Mesenchymal stem cell (in vitro differentiated cells and primary cell): Measurements from ENCODE around the gene ELMO3.

ENCODE experiments used
- DNase-seq: peaks from one replicate; pipeline ENCODE4 v3.0.0-alpha.2; 2013
- H2AFZ ChIP-seq: one replicate; pipeline ENCODE4 v1.6.1; 2013; ENCODE audit warnings: low read depth, mild to moderate bottlenecking, control low read depth, inconsistent platforms, low read length, moderate library complexity
- H2AK5ac ChIP-seq: 2 replicates; pipeline ENCODE4 v1.6.1; 2013; ENCODE audit warnings: low read length, moderate library complexity, mild to moderate bottlenecking, inconsistent platforms; ENCODE audit not compliant: severe bottlenecking
- H2BK120ac ChIP-seq: one replicate; pipeline ENCODE4 v1.6.1; 2013; ENCODE audit warnings: low read depth, mild to moderate bottlenecking, inconsistent platforms, low read length, moderate library complexity
- H2BK12ac ChIP-seq, 2 experiments: one replicate each; pipeline ENCODE4 v1.6.1; 2013; ENCODE audit warnings: inconsistent platforms in 2 of 2, low read length in 2 of 2, mild to moderate bottlenecking in 2 of 2, moderate library complexity in 2 of 2, control low read depth in 1 of 2
- H2BK15ac ChIP-seq: one replicate; pipeline ENCODE4 v1.6.1; 2013; ENCODE audit warnings: mild to moderate bottlenecking, low read depth, inconsistent platforms; ENCODE audit not compliant: poor library complexity, severe bottlenecking
- H2BK5ac ChIP-seq: 2 replicates; pipeline ENCODE4 v1.6.1; 2013; ENCODE audit warnings: low read depth, mild to moderate bottlenecking, low read length, control low read depth, inconsistent platforms; ENCODE audit not compliant: poor library complexity, severe bottlenecking
- H3K14ac ChIP-seq, 2 experiments: one replicate each; pipeline ENCODE4 v1.6.1; 2013; ENCODE audit warnings: inconsistent platforms in 2 of 2, low read length in 2 of 2, control low read depth in 1 of 2, mild to moderate bottlenecking in 1 of 2, moderate library complexity in 1 of 2
- H3K18ac ChIP-seq, 2 experiments: one replicate each; pipeline ENCODE4 v1.6.1; 2013; ENCODE audit warnings: inconsistent platforms in 2 of 2, low read length in 2 of 2, control low read depth in 1 of 2, low read depth in 1 of 2, mild to moderate bottlenecking in 1 of 2
- H3K23ac ChIP-seq, 2 experiments: one replicate each; pipeline ENCODE4 v1.6.1; 2013; ENCODE audit warnings: inconsistent platforms in 2 of 2, low read length in 2 of 2, mild to moderate bottlenecking in 2 of 2, moderate library complexity in 2 of 2, control low read depth in 1 of 2
- H3K27ac ChIP-seq: 2 replicates; pipeline ENCODE4 v1.5.1; 2013; ENCODE audit warnings: mild to moderate bottlenecking, moderate library complexity, low read length, control low read depth, inconsistent platforms; ENCODE audit not compliant: poor library complexity, severe bottlenecking
- H3K27me3 ChIP-seq, 2 experiments: 2 replicates each; pipeline versions ENCODE4 v1.6.1 to v1.7.0; 2013; ENCODE audit warnings: low read length in 2 of 2, mild to moderate bottlenecking in 2 of 2, moderate library complexity in 2 of 2, control low read depth in 1 of 2, inconsistent platforms in 1 of 2; ENCODE audit not compliant: control insufficient read depth in 1 of 2, insufficient read depth in 1 of 2
- H3K36me3 ChIP-seq, 2 experiments: 2 replicates each; pipeline versions ENCODE4 v1.6.1 to v1.7.0; 2013; ENCODE audit warnings: low read length in 2 of 2, control low read depth in 1 of 2, inconsistent platforms in 1 of 2, low read depth in 1 of 2, mild to moderate bottlenecking in 1 of 2; ENCODE audit not compliant: insufficient read depth in 2 of 2, control insufficient read depth in 1 of 2
- H3K4ac ChIP-seq, 2 experiments: one replicate each; pipeline ENCODE4 v1.6.1; 2013; ENCODE audit warnings: inconsistent platforms in 2 of 2, low read length in 2 of 2, mild to moderate bottlenecking in 2 of 2, moderate library complexity in 2 of 2, control low read depth in 1 of 2, low read depth in 1 of 2
- H3K4me1 ChIP-seq: 2 replicates; pipeline ENCODE4 v1.6.1; 2013; ENCODE audit warnings: low read depth, low read length, control low read depth; ENCODE audit not compliant: control insufficient read depth, insufficient read depth
- H3K4me2 ChIP-seq: 2 replicates; pipeline ENCODE4 v1.6.1; 2013; ENCODE audit warnings: low read length, mild to moderate bottlenecking, inconsistent platforms; ENCODE audit not compliant: poor library complexity, severe bottlenecking
- H3K4me3 ChIP-seq, 2 experiments: 2 replicates each; pipeline versions ENCODE4 v1.5.1 to v1.7.0; 2013; ENCODE audit warnings: low read length in 2 of 2, mild to moderate bottlenecking in 2 of 2, control low read depth in 1 of 2, low read depth in 1 of 2; ENCODE audit not compliant: insufficient read depth in 1 of 2
- H3K79me1 ChIP-seq: replicated peaks from 2 replicates; pipeline ENCODE4 v1.6.1; 2013; ENCODE audit warnings: mild to moderate bottlenecking, control low read depth, low read length, inconsistent platforms; ENCODE audit not compliant: poor library complexity, severe bottlenecking
- H3K9ac ChIP-seq: 2 replicates; pipeline ENCODE4 v1.7.0; 2013; ENCODE audit warnings: mild to moderate bottlenecking, low read length, moderate library complexity
- H3K9me3 ChIP-seq: 2 replicates; pipeline ENCODE4 v1.7.0; 2013; ENCODE audit warnings: mild to moderate bottlenecking, low read length; ENCODE audit not compliant: control insufficient read depth
- H4K8ac ChIP-seq: one replicate; pipeline ENCODE4 v1.6.1; 2013; ENCODE audit warnings: inconsistent platforms, mild to moderate bottlenecking, low read length, moderate library complexity
- H4K91ac ChIP-seq: one replicate; pipeline ENCODE4 v1.6.1; 2013; ENCODE audit warnings: mild to moderate bottlenecking, low read length, inconsistent platforms
- WGBS: methylation state at CpG from one replicate; pipeline ENCODE4 v1.1.7; 2013; ENCODE audit warnings: mixed read lengths; 5-methylcytosine and 5-hydroxymethylcytosine counted together

Gene ELMO3

GRCh38 chr16:67194260-67194659 lies 4.7 kb upstream of the ELMO3 start:
- H4K8ac ChIP-seq = no peak overlapping the region
- H4K91ac ChIP-seq = no peak overlapping the region
- no peak overlapping the region for H2BK15ac ChIP-seq
- peak overlapping the region; percentile 98 for H3K9ac ChIP-seq
- no peak overlapping the region for H3K14ac ChIP-seq
- 100% methylated on average over 4 of the region's 6 CpGs for WGBS
- H3K18ac ChIP-seq = no peak overlapping the region
- no peak overlapping the region for H3K4ac ChIP-seq
- H2BK120ac ChIP-seq = no peak overlapping the region
- no peak overlapping the region for H3K23ac ChIP-seq
- no peaks in the 10 kb centered on the region for H3K9me3 ChIP-seq
- peak overlapping the region in 1 of 2 experiments; percentile 99 for H3K4me3 ChIP-seq
- H2AK5ac ChIP-seq = no peak overlapping the region
- H3K36me3 ChIP-seq = peaks cover 56 to 59% of the 10 kb centered on the region in 2 experiments
- no peak overlapping the region for H2BK5ac ChIP-seq
- H2AFZ ChIP-seq = no peak overlapping the region
- no peak overlapping the region for H3K27ac ChIP-seq
- H3K79me1 ChIP-seq = peaks cover 30% of the 10 kb centered on the region
- no peak overlapping the region for H2BK12ac ChIP-seq
- no peaks in the 10 kb centered on the region for H3K27me3 ChIP-seq
- peaks cover 36% of the 10 kb centered on the region for H3K4me1 ChIP-seq
- H3K4me2 ChIP-seq = no peak overlapping the region
- DNase-seq = no peak

GRCh38 chr16:67195676-67196075 lies 3.3 kb upstream of the ELMO3 start:
- no peak overlapping the region for H3K4ac ChIP-seq
- no peak overlapping the region for H4K91ac ChIP-seq
- WGBS = 86% methylated on average over 5 of the region's 5 CpGs
- no peak overlapping the region for H4K8ac ChIP-seq
- H3K27me3 ChIP-seq = no peaks in the 10 kb centered on the region
- no peak overlapping the region for H3K14ac ChIP-seq
- peaks cover 56 to 74% of the 10 kb centered on the region in 2 experiments for H3K36me3 ChIP-seq
- H3K9ac ChIP-seq = no peak overlapping the region
- H2BK15ac ChIP-seq = no peak overlapping the region
- no peak overlapping the region for H3K4me2 ChIP-seq
- DNase-seq = no peak
- no peak overlapping the region for H2AFZ ChIP-seq
- H2BK12ac ChIP-seq = no peak overlapping the region
- H3K79me1 ChIP-seq = peaks cover 35% of the 10 kb centered on the region
- no peak overlapping the region for H3K23ac ChIP-seq
- H3K18ac ChIP-seq = no peak overlapping the region
- H3K4me1 ChIP-seq = peaks cover 31% of the 10 kb centered on the region
- no peaks in the 10 kb centered on the region for H3K9me3 ChIP-seq
- no peak overlapping the region for H2BK5ac ChIP-seq
- no peak overlapping the region for H2AK5ac ChIP-seq
- no peak overlapping the region for H2BK120ac ChIP-seq
- H3K4me3 ChIP-seq = no peak overlapping the region
- no peak overlapping the region for H3K27ac ChIP-seq

DNA sequence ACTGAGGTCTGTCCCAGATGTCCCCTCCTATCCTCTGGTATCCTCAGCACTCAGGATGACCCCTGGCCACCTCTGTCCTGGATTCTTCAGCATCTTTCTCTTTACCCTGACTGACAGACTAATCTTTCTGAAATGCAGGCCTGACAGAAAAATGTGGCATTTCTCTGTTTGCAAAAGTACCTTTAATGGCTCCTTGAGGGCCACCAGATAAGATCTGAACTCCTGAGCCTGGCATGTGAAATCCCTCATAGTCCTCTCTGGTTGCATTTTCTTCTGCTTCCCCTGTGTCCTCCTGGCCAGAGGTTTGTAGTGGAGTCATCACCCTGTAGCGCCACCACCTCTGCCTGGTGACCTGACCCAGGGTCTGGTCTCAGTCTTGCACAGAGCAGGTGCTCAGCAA lies 2.0 kb upstream of the ELMO3 start:
- Histone ChIP-seq H3K9ac (no peak overlapping the region), H2BK120ac (no peak overlapping the region)
- 100% methylated on average over 1 of the region's 1 CpG for whole genome bisulfite sequencing

DNA sequence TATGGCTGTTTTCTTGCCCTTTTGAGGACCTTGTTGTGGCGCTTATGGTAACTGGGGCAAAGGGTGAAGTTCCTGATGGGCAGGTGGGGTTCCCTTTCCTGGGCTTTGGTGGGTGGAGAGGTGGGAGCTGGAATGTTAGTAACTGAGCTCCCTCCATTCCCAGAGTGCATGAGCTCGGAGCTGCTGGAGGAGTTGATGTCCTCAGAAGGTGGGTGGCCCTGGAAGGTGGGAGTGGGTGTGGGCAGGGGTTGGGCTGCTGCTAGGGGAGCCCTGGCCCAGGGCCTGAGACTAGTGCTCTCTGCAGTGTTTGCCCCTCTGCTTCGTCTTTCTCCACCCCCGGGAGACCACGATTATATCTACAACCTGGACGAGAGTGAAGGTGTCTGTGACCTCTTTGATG lies 1.2 kb upstream of the ELMO3 start:
- no peak overlapping the region for H3K23ac ChIP-seq
- H3K36me3 ChIP-seq = peaks cover 59 to 92% of the 10 kb centered on the region in 2 experiments
- H4K91ac ChIP-seq = no peak overlapping the region
- no peak overlapping the region for H3K4me3 ChIP-seq
- no peak overlapping the region for H4K8ac ChIP-seq
- no peaks in the 10 kb centered on the region for H3K9me3 ChIP-seq
- H2BK12ac ChIP-seq = no peak overlapping the region
- H3K4me1 ChIP-seq = peaks cover 28% of the 10 kb centered on the region
- no peak overlapping the region for H3K4ac ChIP-seq
- no peak overlapping the region for H3K27ac ChIP-seq
- no peak overlapping the region for H3K18ac ChIP-seq
- H2BK15ac ChIP-seq = no peak overlapping the region
- no peak overlapping the region for H2AFZ ChIP-seq
- WGBS = 91% methylated on average over 6 of the region's 6 CpGs
- no peak overlapping the region for H3K14ac ChIP-seq
- H3K9ac ChIP-seq = peak overlapping the region; percentile 25
- no peak for DNase-seq
- peaks cover 37% of the 10 kb centered on the region for H3K79me1 ChIP-seq
- no peak overlapping the region for H2BK120ac ChIP-seq
- H2AK5ac ChIP-seq = no peak overlapping the region
- no peak overlapping the region for H2BK5ac ChIP-seq
- no peak overlapping the region for H3K4me2 ChIP-seq
- no peaks in the 10 kb centered on the region for H3K27me3 ChIP-seq

More for the DNA sequence above, 2.0 kb upstream of the ELMO3 start:
- no peak overlapping the region for H2BK15ac ChIP-seq
- no peak overlapping the region for H3K4me2 ChIP-seq
- no peak overlapping the region for H3K23ac ChIP-seq
- H3K4me1 ChIP-seq = peaks cover 28% of the 10 kb centered on the region
- H3K14ac ChIP-seq = no peak overlapping the region
- H3K27me3 ChIP-seq = no peaks in the 10 kb centered on the region
- no peak overlapping the region for H2BK5ac ChIP-seq
- H3K9me3 ChIP-seq = no peaks in the 10 kb centered on the region
- peaks cover 37% of the 10 kb centered on the region for H3K79me1 ChIP-seq
- H4K91ac ChIP-seq = no peak overlapping the region
- no peak overlapping the region for H4K8ac ChIP-seq
- no peak overlapping the region for H3K27ac ChIP-seq
- no peak for DNase-seq
- no peak overlapping the region for H3K4ac ChIP-seq
- H2BK12ac ChIP-seq = no peak overlapping the region
- H3K18ac ChIP-seq = no peak overlapping the region
- H3K4me3 ChIP-seq = no peak overlapping the region
- H2AK5ac ChIP-seq = no peak overlapping the region
- H3K36me3 ChIP-seq = peaks cover 59 to 84% of the 10 kb centered on the region in 2 experiments
- H2AFZ ChIP-seq = no peak overlapping the region
